ENCODE data around the gene IL33.

DNA sequence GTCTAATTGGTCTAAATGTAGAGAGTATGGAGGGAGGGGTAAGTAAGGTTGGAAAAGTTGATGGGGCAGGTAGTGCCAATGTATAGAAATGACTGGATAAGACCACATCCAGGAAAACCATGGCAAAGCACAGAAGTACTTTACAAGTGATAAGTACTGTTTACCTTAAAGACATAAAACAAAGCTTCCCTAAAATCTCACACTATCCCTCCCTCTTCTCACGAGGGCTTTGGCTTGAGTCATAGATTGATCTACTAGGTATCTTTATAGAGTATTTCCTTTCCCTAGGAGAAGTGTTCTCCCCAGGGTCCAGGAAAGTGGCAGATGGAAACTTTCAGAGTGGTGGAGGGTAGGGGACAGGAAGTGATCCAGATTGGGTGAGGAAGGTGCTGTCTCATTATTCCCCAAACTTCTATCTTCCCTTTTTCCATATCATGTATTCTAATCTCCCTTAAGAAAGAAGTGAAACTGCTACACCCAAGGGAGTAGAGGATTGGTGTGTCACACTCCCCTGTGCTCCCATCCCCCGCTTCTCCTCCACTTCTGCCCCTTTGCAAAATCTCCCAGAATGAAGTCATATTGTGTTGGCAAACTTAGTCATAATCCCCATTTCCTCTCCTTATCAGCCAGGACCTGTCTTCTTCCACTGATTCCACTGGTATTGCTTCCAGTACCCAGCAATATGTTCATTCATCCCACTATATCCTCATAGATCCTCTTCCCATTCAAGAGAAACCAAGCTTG lies 14.6 kb downstream of the IL33 start:
- TF ChIP-seq, protein P1, sequence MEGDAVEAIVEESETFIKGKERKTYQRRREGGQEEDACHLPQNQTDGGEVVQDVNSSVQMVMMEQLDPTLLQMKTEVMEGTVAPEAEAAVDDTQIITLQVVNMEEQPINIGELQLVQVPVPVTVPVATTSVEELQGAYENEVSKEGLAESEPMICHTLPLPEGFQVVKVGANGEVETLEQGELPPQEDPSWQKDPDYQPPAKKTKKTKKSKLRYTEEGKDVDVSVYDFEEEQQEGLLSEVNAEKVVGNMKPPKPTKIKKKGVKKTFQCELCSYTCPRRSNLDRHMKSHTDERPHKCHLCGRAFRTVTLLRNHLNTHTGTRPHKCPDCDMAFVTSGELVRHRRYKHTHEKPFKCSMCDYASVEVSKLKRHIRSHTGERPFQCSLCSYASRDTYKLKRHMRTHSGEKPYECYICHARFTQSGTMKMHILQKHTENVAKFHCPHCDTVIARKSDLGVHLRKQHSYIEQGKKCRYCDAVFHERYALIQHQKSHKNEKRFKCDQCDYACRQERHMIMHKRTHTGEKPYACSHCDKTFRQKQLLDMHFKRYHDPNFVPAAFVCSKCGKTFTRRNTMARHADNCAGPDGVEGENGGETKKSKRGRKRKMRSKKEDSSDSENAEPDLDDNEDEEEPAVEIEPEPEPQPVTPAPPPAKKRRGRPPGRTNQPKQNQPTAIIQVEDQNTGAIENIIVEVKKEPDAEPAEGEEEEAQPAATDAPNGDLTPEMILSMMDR (IDR thresholded peaks at IDR 0.05) = no peak
- TF ChIP-seq POLR2A (IDR thresholded peaks at IDR 0.05) = no peak

Measured in body of pancreas (tissue), 4 donors.